Smooth muscle cell (in vitro differentiated cells): Measurements from ENCODE around the gene LGI2. TPM values are rescaled to one million over a fixed set of nuclear protein-coding genes. Genes with fewer than 3 reads are reported as not detected.

Source experiments
- DNase-seq: peaks from one replicate; lab custom pipeline; 2025; ENCODE audit not compliant: unreplicated experiment; lab: John Stamatoyannopoulos, UW
- H2AFZ ChIP-seq: fragments of 200-600 bp; sonication (generic); 2 replicates; pipeline ENCODE4 v1.6.0; 2016; ENCODE audit warnings: antibody characterized with exemption, low read depth, mild to moderate bottlenecking
- H3F3A ChIP-seq: fragments of 200-600 bp; sonication (generic); 2 replicates; pipeline ENCODE4 v1.6.0; 2017; ENCODE audit warnings: antibody characterized with exemption, low read depth
- H3K27ac ChIP-seq: fragments of 200-600 bp; sonication (generic); 2 replicates; pipeline ENCODE4 v1.5.1; 2016; ENCODE audit warnings: low read depth, mild to moderate bottlenecking
- H3K27me3 ChIP-seq: fragments of 200-600 bp; sonication (generic); 2 replicates; pipeline ENCODE4 v1.6.1; 2016; ENCODE audit warnings: low read depth, mild to moderate bottlenecking
- H3K36me3 ChIP-seq: fragments of 200-600 bp; sonication (generic); 2 replicates; pipeline ENCODE4 v1.5.1; 2016; ENCODE audit warnings: low read depth
- H3K4me1 ChIP-seq: fragments of 200-600 bp; sonication (generic); 2 replicates; pipeline ENCODE4 v1.5.1; 2016; ENCODE audit warnings: low read depth
- H3K4me2 ChIP-seq: fragments of 200-600 bp; sonication (generic); 2 replicates; pipeline ENCODE4 v1.6.0; 2016; ENCODE audit warnings: mild to moderate bottlenecking
- H3K4me3 ChIP-seq: fragments of 200-600 bp; sonication (generic); 2 replicates; pipeline ENCODE4 v1.5.1; 2016; ENCODE audit warnings: mild to moderate bottlenecking
- H3K79me2 ChIP-seq: fragments of 200-600 bp; sonication (generic); 2 replicates; pipeline ENCODE4 v1.6.0; 2016; ENCODE audit warnings: low read depth, mild to moderate bottlenecking
- H3K9ac ChIP-seq: fragments of 200-600 bp; sonication (generic); 2 replicates; pipeline ENCODE4 v1.6.0; 2016; ENCODE audit warnings: low read depth
- H3K9me3 ChIP-seq: fragments of 200-600 bp; sonication (generic); replicated peaks from 2 replicates; pipeline ENCODE4 v1.5.1; 2016; ENCODE audit warnings: low read depth
- H4K20me1 ChIP-seq: fragments of 200-600 bp; sonication (generic); 2 replicates; pipeline ENCODE4 v1.6.0; 2016; ENCODE audit warnings: low read depth
- CTCF ChIP-seq: fragments of 200-600 bp; sonication (generic); IDR thresholded peaks from 2 replicates; pipeline ENCODE4 v1.5.1; 2017; ENCODE audit warnings: borderline replicate concordance, mild to moderate bottlenecking, antibody characterized with exemption; ENCODE audit not compliant: insufficient read depth, poor library complexity, severe bottlenecking
- WGBS: methylation state at CpG from one replicate; pipeline ENCODE4 v1.1.7; 2016; ENCODE audit warnings: low lambda C conversion rate; 5-methylcytosine and 5-hydroxymethylcytosine counted together
- polyA plus RNA-seq: library from polyadenylated mRNA; unstranded; fragments of >200 nt; fragmentation: Nextera tagmentation; extraction: Ambion mirVana; gene quantifications from 2 replicates; pipeline ENCODE4 v1.2.1, GENCODE V29; 2016
- total RNA-seq: library from RNA; depleted of rRNA; stranded (reverse); fragments of >200 nt; gene quantifications from 2 replicates; pipeline ENCODE4 v1.2.3, GENCODE V29; 2014

Gene LGI2
- total and polyA plus RNA-seq, 2 experiments from 2014 or later, result 3.1 to 9.3 TPM

GRCh38 chr4:24957886-24958285 is 72.9 kb downstream of the LGI2 start:
- H3K4me3 ChIP-seq, result no peak overlapping the region
- no peak overlapping the region for H2AFZ ChIP-seq
- H3K4me1 ChIP-seq, result no peaks in the 10 kb centered on the region
- no peaks in the 10 kb centered on the region for H3K79me2 ChIP-seq
- H3K9ac ChIP-seq, result no peak overlapping the region
- 95% methylated on average over 2 of the region's 2 CpGs for WGBS
- no peaks in the 10 kb centered on the region for H3F3A ChIP-seq
- H3K4me2 ChIP-seq, result no peak overlapping the region
- H3K27ac ChIP-seq, result no peak overlapping the region
- H4K20me1 ChIP-seq, result no peaks in the 10 kb centered on the region
- TF ChIP-seq CTCF, result no peak
- no peak for DNase-seq
- H3K9me3 ChIP-seq, result no peaks in the 10 kb centered on the region
- H3K36me3 ChIP-seq, result no peaks in the 10 kb centered on the region
- H3K27me3 ChIP-seq, result no peaks in the 10 kb centered on the region

- Histone ChIP-seq H3K4me1 (no peaks in the 10 kb centered on the region), H3K27me3 (no peaks in the 10 kb centered on the region), H3K4me3 (no peak overlapping the region), H3K79me2 (no peaks in the 10 kb centered on the region), H2AFZ (no peak overlapping the region), H4K20me1 (no peaks in the 10 kb centered on the region), H3K4me2 (no peak overlapping the region), H3F3A (no peaks in the 10 kb centered on the region), H3K9ac (no peak overlapping the region), H3K9me3 (no peaks in the 10 kb centered on the region), H3K27ac (no peak overlapping the region), H3K36me3 (no peaks in the 10 kb centered on the region)
- DNase-seq, result no peak
- no peak for TF ChIP-seq CTCF
- WGBS, result 89% methylated on average over 2 of the region's 2 CpGs
Observed at GRCh38 chr4:24956763-24957162, 74.0 kb downstream of the LGI2 start.

- no peak overlapping the region for H2AFZ ChIP-seq
- WGBS, result 90% methylated on average over 2 of the region's 2 CpGs
- no peaks in the 10 kb centered on the region for H3F3A ChIP-seq
- DNase-seq, result no peak
- no peak overlapping the region for H3K9ac ChIP-seq
- no peak overlapping the region for H3K27ac ChIP-seq
- no peaks in the 10 kb centered on the region for H3K79me2 ChIP-seq
- no peak overlapping the region for H3K4me3 ChIP-seq
- H3K4me1 ChIP-seq, result no peaks in the 10 kb centered on the region
- H4K20me1 ChIP-seq, result no peaks in the 10 kb centered on the region
- H3K27me3 ChIP-seq, result no peaks in the 10 kb centered on the region
- no peak for TF ChIP-seq CTCF
- H3K4me2 ChIP-seq, result no peak overlapping the region
- no peaks in the 10 kb centered on the region for H3K9me3 ChIP-seq
- H3K36me3 ChIP-seq, result no peaks in the 10 kb centered on the region
Observed at GRCh38 chr4:24956091-24956490, 74.7 kb downstream of the LGI2 start.

- Histone ChIP-seq H2AFZ (no peak overlapping the region), H3K36me3 (no peaks in the 10 kb centered on the region), H3K9me3 (no peaks in the 10 kb centered on the region), H3K4me3 (no peak overlapping the region), H3K27me3 (no peaks in the 10 kb centered on the region), H3K79me2 (no peaks in the 10 kb centered on the region), H3F3A (no peaks in the 10 kb centered on the region), H3K4me2 (no peak overlapping the region), H3K27ac (no peak overlapping the region), H3K4me1 (no peaks in the 10 kb centered on the region), H3K9ac (no peak overlapping the region), H4K20me1 (no peaks in the 10 kb centered on the region)
- DNase-seq, result no peak
- TF ChIP-seq CTCF, result no peak
- WGBS, result 86% methylated on average over 4 of the region's 4 CpGs
Observed at GRCh38 chr4:24952667-24953066, 78.1 kb downstream of the LGI2 start.
